Liver (tissue), 9 donors: Measurements from ENCODE around the gene ADH1A. TPM values are rescaled to one million over a fixed set of nuclear protein-coding genes. Genes with fewer than 3 reads are reported as not detected.

Source experiments
- DNase-seq: peaks from one replicate; pipeline ENCODE4 v3.0.0-alpha.2; 2017; ENCODE audit warnings: low spot score
- H3K27ac ChIP-seq, 2 donors: one replicate each; pipeline ENCODE4 v1.7.0; 2013; ENCODE audit warnings: inconsistent platforms in 2 of 2, low read length in 2 of 2, control low read depth in 1 of 2, low read depth in 1 of 2, mild to moderate bottlenecking in 1 of 2
- H3K27me3 ChIP-seq, 4 donors: one replicate each; pipeline versions ENCODE4 v1.6.1 to v1.7.0; 2013; ENCODE audit warnings: low read length in 3 of 4, inconsistent platforms in 1 of 4, mild to moderate bottlenecking in 1 of 4, moderate library complexity in 1 of 4; ENCODE audit not compliant: control insufficient read depth in 4 of 4, insufficient read depth in 4 of 4
- H3K36me3 ChIP-seq, 4 donors: one replicate each; pipeline versions ENCODE4 v1.6.1 to v1.7.0; 2013; ENCODE audit warnings: low read length in 3 of 4, mild to moderate bottlenecking in 3 of 4, low read depth in 1 of 4, moderate library complexity in 1 of 4; ENCODE audit not compliant: control insufficient read depth in 4 of 4, insufficient read depth in 3 of 4
- H3K4me1 ChIP-seq, 4 donors: one replicate each; pipeline versions ENCODE4 v1.6.1 to v1.7.0; 2013; ENCODE audit warnings: low read length in 3 of 4, mild to moderate bottlenecking in 3 of 4, moderate library complexity in 1 of 4; ENCODE audit not compliant: control insufficient read depth in 4 of 4, insufficient read depth in 4 of 4
- H3K4me3 ChIP-seq, 3 donors: one replicate each; pipeline versions ENCODE4 v1.6.1 to v1.7.0; 2013; ENCODE audit warnings: low read length in 3 of 3, control low read depth in 1 of 3, low read depth in 1 of 3, mild to moderate bottlenecking in 1 of 3
- H3K9ac ChIP-seq, 2 donors: one replicate each; pipeline ENCODE4 v1.7.0; 2013; ENCODE audit warnings: low read length in 2 of 2, mild to moderate bottlenecking in 2 of 2, moderate library complexity in 2 of 2, control low read depth in 1 of 2, low read depth in 1 of 2
- H3K9me3 ChIP-seq, 4 donors: one replicate each; pipeline versions ENCODE4 v1.6.1 to v1.7.0; 2013; ENCODE audit warnings: low read length in 3 of 4; ENCODE audit not compliant: control insufficient read depth in 4 of 4
- ATF3 ChIP-seq: IDR thresholded peaks from 2 replicates; pipeline ENCODE4 v1.6.1; 2016; ENCODE audit warnings: antibody characterized with exemption
- CTCF ChIP-seq: fragments of 150-350 bp; IDR thresholded peaks from 2 replicates; pipeline ENCODE4 v1.5.1; 2017; ENCODE audit warnings: improper control_type of control experiment, low read depth, low read length; ENCODE audit not compliant: missing input control
- EGR1 ChIP-seq, 2 donors: IDR thresholded peaks; 2 replicates each; pipeline ENCODE4 v1.6.1; 2016 to 2018; ENCODE audit warnings: antibody characterized with exemption in 2 of 2, low read depth in 2 of 2
- FOXA1 ChIP-seq: IDR thresholded peaks from 2 replicates; pipeline ENCODE4 v1.6.1; 2016; ENCODE audit warnings: antibody characterized with exemption
- FOXA2 ChIP-seq: IDR thresholded peaks from 2 replicates; pipeline ENCODE4 v1.6.1; 2016; ENCODE audit warnings: antibody characterized with exemption
- GABPA ChIP-seq, 2 donors: IDR thresholded peaks in 1 of 2; conservative IDR thresholded peaks in 1 of 2; 2 replicates each; pipeline ENCODE4 v1.6.1; 2016; ENCODE audit warnings: antibody characterized with exemption in 2 of 2, mild to moderate bottlenecking in 1 of 2, moderate library complexity in 1 of 2
- HNF4A ChIP-seq, 2 donors: conservative IDR thresholded peaks; 2 replicates each; pipeline ENCODE4 v1.6.1; 2016; ENCODE audit warnings: antibody characterized with exemption in 2 of 2, mild to moderate bottlenecking in 2 of 2
- HNF4G ChIP-seq: IDR thresholded peaks from 2 replicates; pipeline ENCODE4 v1.6.1; 2016; ENCODE audit warnings: antibody characterized with exemption
- JUND ChIP-seq, 2 donors: IDR thresholded peaks; 2 replicates each; pipeline ENCODE4 v1.6.1; 2016; ENCODE audit warnings: antibody characterized with exemption in 2 of 2
- MAX ChIP-seq: IDR thresholded peaks from 2 replicates; pipeline ENCODE4 v1.6.1; 2016; ENCODE audit warnings: antibody characterized with exemption
- NR2F2 ChIP-seq: IDR thresholded peaks from 2 replicates; pipeline ENCODE4 v1.6.1; 2016; ENCODE audit warnings: antibody characterized with exemption
- RAD21 ChIP-seq, 2 donors: IDR thresholded peaks; 2 replicates each; pipeline ENCODE4 v1.6.1; 2016; ENCODE audit warnings: antibody characterized with exemption in 2 of 2, mild to moderate bottlenecking in 2 of 2
- REST ChIP-seq: IDR thresholded peaks from 2 replicates; pipeline ENCODE4 v1.6.1; 2016; ENCODE audit warnings: antibody characterized with exemption, mild to moderate bottlenecking
- RXRA ChIP-seq, 2 donors: IDR thresholded peaks; 2 replicates each; pipeline ENCODE4 v1.6.1; 2017 to 2018; ENCODE audit warnings: antibody characterized with exemption in 2 of 2, mild to moderate bottlenecking in 1 of 2
- SP1 ChIP-seq: IDR thresholded peaks from 2 replicates; pipeline ENCODE4 v1.6.1; 2018; ENCODE audit warnings: antibody characterized with exemption, mild to moderate bottlenecking
- TAF1 ChIP-seq: conservative IDR thresholded peaks from 2 replicates; pipeline ENCODE4 v1.6.1; 2016; ENCODE audit warnings: antibody characterized with exemption, mild to moderate bottlenecking
- YY1 ChIP-seq: IDR thresholded peaks from 2 replicates; pipeline ENCODE4 v1.6.1; 2016; ENCODE audit warnings: antibody characterized with exemption, mild to moderate bottlenecking
- ZBTB33 ChIP-seq: IDR thresholded peaks from 2 replicates; pipeline ENCODE4 v1.6.1; 2016; ENCODE audit warnings: antibody characterized with exemption
- WGBS: extraction: QIAGEN DNeasy Blood & Tissue Kit; methylation state at CpG from one replicate; pipeline ENCODE4 v1.1.7; 2013; 5-methylcytosine and 5-hydroxymethylcytosine counted together
- polyA plus RNA-seq, 2 donors: library from polyadenylated mRNA; stranded (reverse) in 1 of 2; unstranded in 1 of 2; fragments of 200-250 nt in 1 of 2; fragments of >200 nt in 1 of 2; fragmentation: Nextera tagmentation in 1 of 2; extraction: Ambion mirVana in 1 of 2; gene quantifications; one replicate each; pipeline versions ENCODE4 v1.2.1 to v1.2.3, GENCODE V29; 2013 to 2015
- total RNA-seq, 2 donors: library from RNA; depleted of rRNA; stranded (reverse); fragments of >200 nt; gene quantifications; one replicate each; pipeline ENCODE4 v1.2.3, GENCODE V29; 2014
- donor health status: healthy.
- donor health status: healthy.
- donor health status: healthy.
- donor health status: healthy.
- donor health status: healthy.

ADH1A gene
- total and polyA plus RNA-seq, 4 donors = 123 to 554 (median 347) TPM

GRCh38 chr4:99293357-99293756 is 2.6 kb upstream of the ADH1A start:
- no peak for TF ChIP-seq HNF4A (conservative IDR thresholded peaks at IDR 0.05)
- 91% methylated on average over 5 of the region's 5 CpGs for WGBS

GRCh38 chr4:99285387-99285786 is 5.4 kb downstream of the ADH1A start:
- peaks cover 3 to 42% (median 21%) of the 10 kb centered on the region in 4 donors for H3K36me3 ChIP-seq
- no peak overlapping the region for H3K27ac ChIP-seq
- no peaks in the 10 kb centered on the region for H3K27me3 ChIP-seq
- H3K4me1 ChIP-seq = peaks cover 0 to 17% (median 4%) of the 10 kb centered on the region in 4 donors
- TF ChIP-seq HNF4G = no peak
- TF ChIP-seq FOXA2 = no peak
- TF ChIP-seq FOXA1 = no peak
- TF ChIP-seq GABPA (IDR thresholded peaks at IDR 0.05 in 1 of 2, conservative IDR thresholded peaks at IDR 0.05 in 1 of 2) = no peak
- TF ChIP-seq HNF4A (conservative IDR thresholded peaks at IDR 0.05) = no peak
- no peak for TF ChIP-seq YY1
- no peak for TF ChIP-seq MAX
- TF ChIP-seq RXRA (IDR thresholded peaks at IDR 0.05) = no peak
- TF ChIP-seq JUND (IDR thresholded peaks at IDR 0.05) = no peak
- no peak for TF ChIP-seq ZBTB33
- TF ChIP-seq NR2F2 = no peak
- TF ChIP-seq REST = no peak
- no peak for TF ChIP-seq EGR1 (IDR thresholded peaks at IDR 0.05; ENCODE audit: low read depth in 2 of 2)
- TF ChIP-seq ATF3 = no peak
- no peak for TF ChIP-seq TAF1
- no peak for TF ChIP-seq CTCF
- no peak for TF ChIP-seq SP1
- TF ChIP-seq RAD21 (IDR thresholded peaks at IDR 0.05) = no peak
- no peak for DNase-seq
- H3K4me3 ChIP-seq = no peak overlapping the region
- H3K9me3 ChIP-seq = no peaks in the 10 kb centered on the region
- H3K9ac ChIP-seq = no peak overlapping the region

More at GRCh38 chr4:99293357-99293756, 2.6 kb upstream of the ADH1A start:
- H3K9me3 ChIP-seq = no peaks in the 10 kb centered on the region
- peaks cover 0 to 17% (median 11%) of the 10 kb centered on the region in 4 donors for H3K4me1 ChIP-seq
- H3K9ac ChIP-seq = no peak overlapping the region
- H3K4me3 ChIP-seq = no peak overlapping the region
- DNase-seq = no peak
- H3K27me3 ChIP-seq = no peaks in the 10 kb centered on the region
- H3K36me3 ChIP-seq = no peaks in the 10 kb centered on the region
- H3K27ac ChIP-seq = no peak overlapping the region
